GM18867 (cell line): ENCODE measurements around the gene POR.
"Not testable (repeated sequence)": the region's sequence is repeated elsewhere in the genome, so short reads cannot be mapped to it uniquely, and the experiment has no call there.

Experiments
- ATAC-seq: cut with Tn5 transposase; IDR thresholded peaks from one replicate; pipeline ENCODE4 v1.9.1; 2021; ENCODE audit warnings: mild to moderate bottlenecking, moderate library complexity; ENCODE audit not compliant: unreplicated experiment

Gene POR

DNA sequence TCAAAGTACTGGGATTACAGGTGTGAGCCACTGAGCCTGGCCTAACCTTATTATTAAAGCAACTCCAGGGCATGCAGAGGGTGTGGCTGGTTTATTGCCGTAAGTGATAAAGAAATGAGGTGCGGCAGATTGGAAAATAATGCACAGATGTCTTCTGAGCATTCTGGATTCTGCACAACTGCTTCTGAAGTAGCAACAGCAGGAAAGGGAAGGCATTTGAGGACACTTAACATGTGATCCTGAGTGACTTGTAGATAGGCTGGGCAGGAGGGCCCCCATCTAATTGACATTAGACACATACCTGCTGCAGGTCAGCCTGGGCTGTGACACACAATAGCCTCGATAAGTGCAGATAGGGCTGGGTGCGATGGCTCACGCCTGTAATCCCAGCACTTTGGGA lies 30.5 kb upstream of the POR start:
- no peak for ATAC-seq

DNA sequence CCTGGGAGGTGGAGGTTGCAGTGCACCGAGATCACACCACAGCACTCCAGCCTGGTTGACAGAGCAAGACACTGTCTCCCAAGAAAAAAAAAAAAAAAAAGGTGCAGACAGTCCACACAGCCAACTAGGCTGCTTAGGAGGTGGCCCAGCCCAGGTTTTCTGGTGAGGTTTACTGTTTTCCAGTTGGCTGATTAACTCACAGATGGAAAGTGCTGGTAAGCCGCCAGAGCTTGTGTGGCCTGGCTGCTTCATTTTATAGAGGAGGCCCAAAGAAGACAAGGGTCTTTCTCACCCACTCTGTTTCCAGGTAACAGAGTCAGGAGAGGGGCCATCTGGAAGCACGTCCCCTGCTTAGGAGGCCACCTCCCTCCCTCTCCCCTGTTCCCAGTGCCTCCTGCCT lies 29.9 kb upstream of the POR start:
- ATAC-seq, result no peak

DNA sequence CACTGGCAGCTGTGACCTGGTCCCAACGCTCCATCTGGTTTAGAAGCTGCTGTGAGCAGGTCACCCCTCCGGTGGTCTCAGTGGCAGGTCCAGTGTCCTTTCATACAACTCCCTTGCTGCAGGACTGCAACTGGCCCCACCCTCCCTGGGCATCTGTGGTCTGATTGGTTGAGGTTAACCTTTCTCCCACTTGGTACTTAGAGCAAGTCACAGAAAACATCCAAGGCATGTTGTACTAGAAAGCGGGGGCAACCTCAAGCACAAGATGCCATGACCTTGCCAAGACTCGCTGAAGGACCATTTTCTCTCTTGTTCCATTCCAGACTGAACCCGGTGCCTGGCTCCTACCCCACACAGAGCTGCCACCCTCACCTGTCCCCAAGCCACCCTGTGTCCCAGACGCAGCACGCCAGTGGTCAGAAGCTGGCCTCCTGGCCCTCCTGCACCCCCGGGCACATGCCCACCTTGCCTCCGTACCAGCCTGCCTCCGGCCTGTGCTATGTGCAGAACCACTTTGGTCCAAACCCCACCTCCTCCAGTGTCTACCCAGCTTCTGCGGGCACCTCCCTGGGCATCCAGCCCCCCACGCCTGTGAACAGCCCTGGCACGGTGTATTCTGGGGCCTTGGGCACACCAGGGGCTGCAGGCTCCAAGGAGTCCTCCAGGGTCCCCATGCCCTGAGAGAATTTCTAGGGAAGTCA lies 27.1 kb upstream of the POR start:
- ATAC-seq, result no peak

DNA sequence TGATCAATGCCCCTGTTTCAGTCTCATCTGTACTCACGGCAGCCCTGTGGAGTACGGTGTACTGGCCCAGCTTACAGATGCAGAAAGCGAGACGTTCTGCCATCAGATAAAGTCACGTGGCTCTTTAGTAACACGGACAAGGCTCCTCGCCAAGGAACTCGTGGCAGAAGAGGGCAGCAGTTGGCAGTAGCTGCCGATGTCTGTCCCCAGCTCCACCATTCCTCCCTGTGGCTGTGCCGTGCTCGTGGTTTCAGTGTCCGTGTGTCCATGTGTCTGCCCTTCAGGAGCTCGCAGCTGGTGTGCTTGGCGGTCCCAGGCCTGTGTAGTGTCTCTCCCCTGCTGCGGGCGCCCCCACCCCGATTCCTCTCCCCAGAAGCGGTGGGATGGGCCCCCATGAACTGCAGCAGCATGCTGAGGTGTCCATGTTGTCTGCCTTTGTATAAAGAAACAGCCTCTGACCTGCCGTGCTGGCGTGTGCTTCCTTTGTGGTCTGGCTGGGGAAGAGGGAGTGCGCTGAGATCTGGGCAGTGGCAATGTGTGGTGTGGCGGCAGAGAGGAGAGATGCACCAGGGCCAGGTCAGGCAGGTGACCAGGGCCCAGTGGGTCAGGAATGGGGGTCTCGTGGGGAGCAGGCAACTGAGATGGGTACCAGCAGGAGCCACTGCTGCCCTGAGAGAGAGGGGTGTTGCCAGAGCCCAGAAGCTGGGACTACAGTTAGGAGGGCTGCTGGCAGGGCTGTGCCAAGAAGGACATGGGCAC lies 26.3 kb upstream of the POR start:
- ATAC-seq, result no peak

DNA sequence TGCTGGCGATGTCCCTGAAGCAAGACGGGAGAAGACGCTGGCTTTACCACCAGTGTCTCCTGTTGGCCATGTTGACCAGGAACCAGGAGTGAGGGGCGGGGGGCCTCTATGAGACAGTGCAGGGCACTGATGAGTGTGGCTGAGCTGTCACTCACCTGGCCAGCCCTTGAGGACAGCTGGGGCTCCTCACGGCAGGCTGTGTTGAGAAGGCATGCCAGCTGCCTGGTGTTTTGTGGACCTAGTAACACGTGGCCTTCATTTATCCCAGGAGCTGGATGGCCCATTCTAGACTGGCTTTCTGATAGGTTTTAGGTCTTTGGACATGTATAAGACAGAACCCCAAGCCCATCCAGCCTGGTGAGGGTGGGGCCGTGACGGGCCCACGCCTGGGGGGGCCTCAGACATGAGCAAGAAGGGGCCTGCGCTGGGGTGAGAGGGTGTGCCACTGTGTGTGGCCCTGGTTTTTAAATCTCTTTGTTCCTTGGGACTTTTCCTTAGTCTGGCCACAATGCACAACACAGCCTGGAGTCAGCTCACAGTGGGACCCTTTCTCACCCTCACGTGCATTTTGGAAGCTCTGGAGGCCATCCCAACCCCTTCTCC lies 25.6 kb upstream of the POR start:
- no peak for ATAC-seq

DNA sequence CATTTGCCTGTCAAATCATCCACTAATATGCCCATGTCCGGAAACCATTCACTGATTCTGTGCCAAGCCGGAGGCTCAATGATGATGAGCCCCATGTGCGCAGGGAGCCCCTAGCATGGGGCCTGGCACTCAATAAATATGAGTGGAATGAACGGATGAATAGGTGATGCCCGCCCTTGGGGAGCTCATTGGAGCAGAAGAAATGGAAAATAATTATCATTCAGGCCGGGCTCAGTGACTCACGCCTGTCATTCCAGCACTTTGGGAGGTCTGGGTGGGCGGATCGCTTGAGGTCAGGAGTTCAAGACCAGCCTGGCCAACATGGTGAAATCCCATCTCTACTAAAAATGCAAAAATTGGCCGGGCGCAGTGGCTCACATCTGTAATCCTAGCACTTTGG lies 25.1 kb upstream of the POR start:
- ATAC-seq, result no peak

DNA sequence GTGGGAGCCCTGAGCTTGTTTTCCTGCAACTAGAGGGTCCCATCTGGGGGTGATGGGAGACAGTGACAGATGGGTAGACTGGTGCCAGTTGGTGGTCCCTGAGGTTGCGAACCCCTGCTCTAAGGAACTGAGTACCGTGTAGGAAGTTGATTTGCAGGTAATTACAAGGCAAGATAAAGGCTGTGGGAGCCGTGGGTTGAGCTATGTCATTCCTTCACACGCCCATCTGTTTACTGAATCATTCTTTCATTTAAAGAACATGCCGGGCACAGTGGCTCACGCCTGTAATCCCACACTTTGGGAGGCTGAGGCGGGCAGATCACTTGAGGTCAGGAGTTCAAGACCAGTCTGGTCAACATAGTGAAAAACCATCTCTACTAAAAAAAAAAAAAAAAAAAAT lies 23.7 kb upstream of the POR start:
- ATAC-seq, result not testable (repeated sequence)

DNA sequence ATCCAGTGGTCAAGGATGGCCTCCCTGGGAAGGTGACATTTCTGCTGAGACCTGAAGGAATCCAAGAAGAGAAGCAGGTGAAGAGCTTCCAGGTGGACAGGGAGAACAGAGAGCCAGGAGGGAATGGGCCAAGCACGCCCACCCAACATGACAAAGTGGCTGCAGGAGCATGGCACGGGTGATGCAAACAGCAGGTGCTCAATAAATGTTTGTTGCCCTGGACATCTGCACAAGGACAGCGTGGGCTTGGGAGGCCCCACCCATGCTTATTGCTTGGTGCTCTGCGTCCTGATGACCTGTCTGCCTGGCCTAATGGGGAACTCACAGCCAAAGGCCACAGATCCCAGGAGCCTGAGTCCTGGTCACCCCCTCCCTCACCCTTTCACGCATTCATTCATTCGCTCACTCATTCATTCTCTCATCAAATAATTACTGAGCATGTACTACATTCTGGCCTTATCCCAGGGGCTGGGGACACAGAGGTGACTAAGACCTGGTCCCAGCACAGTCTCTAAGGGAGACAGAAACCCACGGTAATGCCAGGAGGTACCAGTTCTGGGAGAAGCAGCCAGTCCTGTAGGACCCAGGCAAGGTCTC lies 23.0 kb upstream of the POR start:
- ATAC-seq, result no peak

DNA sequence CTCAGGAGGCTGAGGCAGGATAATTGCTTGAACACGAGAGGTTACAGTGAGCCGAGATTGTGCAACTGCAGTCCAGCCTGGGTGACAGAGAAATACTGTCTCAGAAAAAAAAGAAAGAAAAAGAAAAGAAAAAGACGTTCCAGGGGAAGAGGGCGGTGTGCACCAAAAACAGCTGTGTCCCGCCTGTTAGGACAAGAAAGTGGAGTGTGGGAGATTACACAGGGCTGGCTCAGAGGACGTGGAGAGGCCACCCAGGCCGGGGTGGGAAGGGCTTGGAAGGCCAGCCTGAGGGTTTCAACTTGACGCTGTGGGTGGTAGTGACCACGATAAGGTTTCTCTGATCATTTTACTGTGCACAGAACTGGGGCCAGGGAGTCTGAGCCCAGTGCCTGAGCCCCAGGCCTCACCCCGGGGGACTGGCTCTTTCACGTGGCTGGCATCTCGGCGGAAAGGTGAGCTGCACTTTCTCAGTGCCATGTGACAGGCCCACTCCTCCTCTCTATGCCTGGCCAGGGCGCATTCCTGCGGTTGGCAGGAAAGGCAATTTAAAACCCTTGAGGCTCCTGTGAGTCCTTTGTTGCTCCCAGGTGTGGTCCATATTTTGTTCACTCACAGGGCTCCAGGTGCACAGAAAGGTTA lies 22.2 kb upstream of the POR start:
- no peak for ATAC-seq

DNA sequence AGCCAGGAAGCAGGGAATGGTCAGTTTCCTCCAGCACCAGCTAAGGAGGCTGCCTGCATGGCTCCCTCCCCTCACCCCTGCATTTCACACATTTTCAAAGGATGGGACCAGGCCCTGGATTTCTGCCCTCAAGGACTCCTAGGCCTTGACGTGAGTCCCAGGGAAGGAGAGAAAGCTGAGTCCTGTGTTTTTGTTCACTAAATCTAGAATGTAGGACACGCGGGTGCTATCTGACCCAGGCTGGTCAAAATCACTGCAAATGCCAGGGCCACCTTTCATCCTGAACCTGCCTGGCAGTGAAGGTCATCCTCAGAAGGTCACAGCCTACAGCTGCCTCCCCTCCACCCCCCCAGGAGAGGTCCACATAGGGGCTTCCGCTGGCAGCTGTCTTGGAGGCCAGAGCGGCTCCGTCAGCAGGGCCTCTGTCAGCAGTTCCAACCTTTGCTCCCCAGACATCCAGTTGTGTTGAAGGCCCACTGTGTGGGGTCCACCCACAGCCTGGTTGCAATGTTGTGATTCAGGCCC lies 18.1 kb upstream of the POR start:
- no peak for ATAC-seq

DNA sequence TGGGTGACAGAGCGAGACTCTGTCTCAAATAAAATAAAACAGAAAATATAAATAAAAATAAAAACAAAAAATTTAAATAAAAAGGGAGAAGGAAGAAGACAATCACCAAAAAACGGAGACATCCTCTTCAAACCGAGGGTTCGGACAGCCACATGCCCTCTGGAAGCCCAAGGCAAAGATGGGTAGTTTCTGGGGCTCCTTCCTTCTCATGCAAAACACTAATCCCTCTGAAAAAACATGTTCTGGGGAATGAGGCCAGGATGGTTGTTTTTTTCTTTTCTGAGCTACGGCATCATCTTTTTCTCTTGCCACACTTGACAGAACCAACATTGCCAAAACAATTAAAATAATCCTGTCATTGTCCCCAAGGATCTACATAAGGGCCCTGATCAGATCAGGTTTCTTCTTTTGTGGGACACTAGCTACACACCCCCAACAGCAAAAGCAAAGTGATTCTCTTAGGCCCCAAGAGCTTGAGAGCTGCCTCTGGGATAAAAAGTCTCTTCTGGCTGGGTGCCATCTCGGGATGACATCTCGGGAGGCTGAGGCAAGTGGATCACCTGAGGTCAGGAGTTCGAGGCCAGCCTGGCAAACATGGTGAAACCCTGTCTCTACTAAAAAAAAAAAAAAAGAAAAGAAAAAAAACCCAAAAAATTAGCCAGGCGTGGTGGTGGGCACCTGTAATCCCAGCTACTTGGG lies 14.2 kb upstream of the POR start:
- no peak for ATAC-seq

DNA sequence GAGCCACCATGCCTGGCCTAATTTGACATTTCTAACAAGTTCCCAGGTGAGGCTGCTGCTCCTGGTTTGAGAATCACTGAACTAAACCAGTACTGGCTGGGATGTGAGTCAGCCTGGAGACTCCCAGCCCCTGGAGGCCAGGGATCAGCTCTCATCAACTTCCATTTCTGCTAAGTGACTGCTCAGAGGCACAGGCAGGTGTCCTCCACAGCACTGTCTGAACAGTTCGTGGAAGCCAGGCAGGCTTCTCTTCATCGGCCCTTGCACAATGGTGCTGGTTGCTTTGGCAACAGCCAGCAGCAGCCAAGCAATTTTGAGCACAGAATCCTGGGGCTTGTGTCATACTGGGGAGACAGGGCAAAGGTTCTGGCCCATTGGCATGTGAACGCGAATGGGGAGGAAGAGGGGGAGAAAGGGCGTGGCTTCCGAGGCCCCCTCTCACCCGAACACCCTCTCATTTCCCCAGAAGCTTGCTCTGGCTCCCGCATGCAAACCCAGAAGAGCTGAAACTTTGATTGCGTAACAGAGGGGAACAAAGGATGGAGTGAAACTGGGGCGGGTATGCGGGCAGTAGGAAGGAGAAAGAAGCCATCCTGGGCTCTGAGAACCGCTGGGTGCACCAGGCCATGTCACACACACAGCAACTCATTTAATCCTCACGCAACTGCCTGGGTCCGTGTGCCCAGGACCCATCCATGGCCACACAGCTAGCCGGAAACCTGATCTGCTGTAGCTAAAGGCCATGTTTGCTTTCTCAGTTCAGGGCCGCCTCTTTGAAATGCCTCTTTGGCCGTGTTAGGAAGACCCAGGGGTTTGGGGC lies 9.0 kb upstream of the POR start:
- no peak for ATAC-seq

DNA sequence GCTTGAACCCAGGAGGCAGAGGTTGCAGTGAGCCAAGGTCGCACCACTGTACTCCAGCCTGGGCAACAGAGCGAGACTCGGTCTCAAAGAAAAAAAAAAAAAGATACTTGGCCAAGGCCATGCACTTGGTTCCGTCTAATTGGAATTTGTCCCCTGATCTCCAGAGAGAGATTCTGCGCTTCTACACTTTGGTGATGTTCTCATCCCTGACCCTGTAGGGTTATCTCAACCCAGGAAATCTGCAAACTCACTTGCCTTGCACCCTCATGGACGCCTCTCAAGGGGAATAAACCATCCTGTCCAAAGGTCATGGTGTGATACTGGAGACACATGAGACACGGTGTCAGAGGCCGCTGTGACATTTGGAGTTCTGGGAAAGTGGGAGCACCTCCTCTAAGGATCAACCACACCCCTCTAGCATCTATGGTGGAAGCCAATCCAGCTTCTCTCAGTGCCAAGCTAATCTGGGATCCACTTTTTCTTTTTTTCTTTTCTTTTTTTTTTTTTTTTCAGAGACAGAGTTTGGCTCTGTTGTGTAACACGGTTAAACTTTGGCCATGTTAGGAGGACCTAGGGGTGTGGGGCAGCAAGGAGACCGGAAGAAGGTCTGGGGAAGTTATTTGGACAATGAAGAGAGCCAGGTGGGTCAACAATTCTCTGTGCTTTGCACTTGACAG lies 7.8 kb upstream of the POR start:
- ATAC-seq, result no peak

DNA sequence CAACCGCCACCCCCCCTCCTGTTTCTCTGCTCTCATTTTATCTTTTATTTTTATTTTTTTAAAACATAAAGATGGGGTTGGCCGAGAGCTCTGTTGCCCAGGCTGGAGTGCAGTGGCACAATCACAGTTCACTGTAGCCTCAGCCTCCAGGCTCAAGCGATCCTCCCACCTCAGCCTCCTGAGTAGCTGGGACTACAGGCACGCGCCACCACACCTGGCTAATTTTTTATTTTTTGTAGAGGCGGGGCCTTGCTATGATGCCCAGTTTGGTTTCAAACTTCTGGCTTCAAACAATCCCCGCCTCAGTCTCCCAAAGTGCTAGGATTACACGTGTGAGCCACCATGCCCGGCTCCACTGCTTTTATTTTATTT lies 7.3 kb upstream of the POR start:
- ATAC-seq, result not testable (repeated sequence)

DNA sequence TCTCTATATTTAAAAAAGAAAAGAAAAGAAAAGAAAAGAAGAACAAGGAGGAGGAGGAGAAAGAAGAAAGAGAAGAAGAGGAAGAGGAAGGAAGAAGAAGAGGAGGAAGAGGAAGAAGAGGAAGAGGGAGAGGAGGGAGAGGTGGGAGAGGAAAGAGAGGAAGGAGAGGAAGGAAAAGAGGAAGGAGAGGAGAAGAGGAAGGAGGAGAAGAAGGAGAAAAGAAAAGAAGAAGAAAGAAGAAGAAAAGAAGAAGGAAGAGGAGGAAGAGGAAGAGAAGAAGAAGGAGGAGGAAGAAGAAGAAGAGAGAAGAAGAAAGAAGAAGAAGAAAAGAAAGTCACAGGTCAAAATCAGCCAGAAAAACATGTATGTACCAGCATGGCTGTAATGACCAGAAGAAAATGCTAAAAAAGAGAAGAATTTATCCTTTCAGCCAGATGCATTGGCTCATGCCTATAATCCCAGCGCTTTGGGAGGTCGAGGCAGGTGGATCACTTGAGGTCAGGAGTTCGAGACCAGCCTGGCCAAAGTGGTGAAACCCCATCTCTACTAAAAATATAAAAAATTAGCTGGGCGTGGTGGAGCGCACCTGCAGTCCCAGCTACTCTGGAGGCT lies 5.3 kb upstream of the POR start:
- no peak for ATAC-seq

DNA sequence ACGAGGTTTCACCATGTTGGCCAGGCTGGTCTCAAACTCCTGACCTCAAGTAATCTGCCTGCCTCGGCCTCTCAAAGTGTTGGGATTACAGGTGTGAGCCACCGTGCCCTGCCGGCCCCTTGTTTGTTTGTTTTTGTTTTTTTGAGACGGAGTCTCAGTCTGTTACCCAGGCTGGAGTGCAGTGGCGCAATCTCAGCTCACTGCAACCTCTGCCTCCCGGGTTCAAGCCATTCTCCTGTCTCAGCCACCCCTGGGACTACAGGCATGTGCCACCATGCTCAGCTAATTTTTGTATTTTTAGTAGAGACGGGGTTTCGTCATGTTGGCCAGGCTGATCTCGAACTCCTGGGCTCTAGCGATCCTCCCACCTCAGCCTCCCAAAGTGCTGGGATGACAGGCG lies 3.8 kb upstream of the POR start:
- not testable (repeated sequence) for ATAC-seq

DNA sequence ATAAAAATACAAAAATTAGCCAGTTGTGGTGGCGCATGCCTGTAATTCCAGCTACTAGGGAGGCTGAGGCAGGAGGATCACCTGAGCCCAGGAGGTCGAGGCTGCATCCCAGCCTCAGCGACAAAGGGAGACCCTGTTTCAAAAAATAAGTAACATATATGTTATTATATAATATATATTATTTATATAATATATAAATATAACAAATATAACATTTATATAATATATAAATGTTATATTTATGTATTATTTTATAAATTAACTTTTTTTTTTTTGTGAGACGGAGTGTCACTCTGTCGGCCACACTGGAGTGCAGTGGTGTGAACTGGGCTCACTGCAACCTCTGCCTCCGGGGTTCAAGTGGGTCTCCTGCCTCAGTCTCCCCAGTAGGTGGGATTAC lies 1.5 kb upstream of the POR start:
- ATAC-seq, result no peak

DNA sequence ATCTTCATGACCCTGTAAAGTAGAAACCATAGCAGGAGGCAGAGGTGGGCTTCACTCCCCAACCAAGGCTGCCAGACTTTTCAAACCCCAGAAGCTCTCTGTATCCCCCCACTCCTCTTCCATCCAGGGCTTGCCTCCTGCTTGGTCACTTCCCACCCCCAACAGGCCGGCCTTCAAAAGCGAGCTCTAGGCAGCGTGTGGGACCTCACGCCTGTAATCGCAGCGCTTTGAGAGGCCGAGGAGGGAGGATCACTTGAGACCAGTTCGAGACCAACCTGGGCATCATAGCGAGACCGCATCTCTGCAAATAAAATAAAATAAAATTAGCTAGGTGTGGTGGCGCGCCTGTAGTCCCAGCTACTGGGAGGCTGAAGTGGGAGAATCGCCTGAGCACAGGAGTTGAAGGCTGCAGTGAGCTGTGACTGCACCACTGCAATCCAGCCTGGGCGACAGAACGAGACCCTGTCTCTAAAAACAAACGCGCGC lies 743 bp upstream of the POR start:
- no peak for ATAC-seq
